ENCODE data around the gene PLVAP. TPM values are rescaled to one million over a fixed set of nuclear protein-coding genes. Genes with fewer than 3 reads are reported as not detected.
"Not testable (repeated sequence)": the region's sequence is repeated elsewhere in the genome, so short reads cannot be mapped to it uniquely, and the experiment has no call there.

The PLVAP gene
- total RNA-seq, 4 donors from 2014 or later, result 25.5 to 83.1 (median 26.6) TPM

- Histone ChIP-seq H3K27me3 (peaks cover 4% of the 10 kb centered on the region), H3K4me1 (peaks cover 8% of the 10 kb centered on the region), H3K36me3 (no peaks in the 10 kb centered on the region), H3K27ac (no peak overlapping the region), H3K4me3 (no peak overlapping the region), H3K9me3 (no peaks in the 10 kb centered on the region)
- DNase-seq (ENCODE audit: low spot score in 2 of 2), result no peak
- 79% methylated on average over 13 of the region's 13 CpGs for WGBS
- TF ChIP-seq POLR2A (IDR thresholded peaks at IDR 0.05) (no peak), POLR2AphosphoS5 (IDR thresholded peaks at IDR 0.05) (no peak), CTCF (IDR thresholded peaks at IDR 0.05) (no peak), EP300 (IDR thresholded peaks at IDR 0.05) (no peak)
These were observed 1.1 kb upstream of the PLVAP start for GRCh38 chr19:17378271-17378670.

GRCh38 chr19:17370026-17370587, 7.0 kb downstream of the PLVAP start:
- H3K36me3 ChIP-seq, result no peaks in the 10 kb centered on the region
- peaks cover 3% of the 10 kb centered on the region for H3K27me3 ChIP-seq
- H3K4me3 ChIP-seq, result no peak overlapping the region
- TF ChIP-seq EP300 (IDR thresholded peaks at IDR 0.05) (no peak), POLR2A (IDR thresholded peaks at IDR 0.05) (no peak), POLR2AphosphoS5 (IDR thresholded peaks at IDR 0.05) (no peak), CTCF (IDR thresholded peaks at IDR 0.05) (no peak)
- no peak for DNase-seq (ENCODE audit: low spot score in 2 of 2)
- WGBS, result 30% methylated on average over 8 of the region's 8 CpGs
- H3K9me3 ChIP-seq, result no peaks in the 10 kb centered on the region
- H3K4me1 ChIP-seq, result no peaks in the 10 kb centered on the region
- H3K27ac ChIP-seq, result no peak overlapping the region

GRCh38 chr19:17365361-17365760, 11.8 kb downstream of the PLVAP start:
- WGBS, result 94% methylated on average over 22 of the region's 22 CpGs
- Histone ChIP-seq H3K27me3 (peaks cover 3% of the 10 kb centered on the region), H3K4me1 (no peaks in the 10 kb centered on the region), H3K27ac (no peak overlapping the region), H3K9me3 (no peaks in the 10 kb centered on the region), H3K4me3 (no peak overlapping the region), H3K36me3 (no peaks in the 10 kb centered on the region)
- DNase-seq (ENCODE audit: low spot score in 2 of 2), result no peak
- TF ChIP-seq CTCF (IDR thresholded peaks at IDR 0.05) (no peak), POLR2AphosphoS5 (IDR thresholded peaks at IDR 0.05) (no peak), POLR2A (IDR thresholded peaks at IDR 0.05) (no peak), EP300 (IDR thresholded peaks at IDR 0.05) (no peak)

- 89% methylated on average over 20 of the region's 20 CpGs for WGBS
- not testable (repeated sequence) for DNase-seq (ENCODE audit: low spot score in 2 of 2)
These were observed 13.1 kb downstream of the PLVAP start for GRCh38 chr19:17363852-17364605.

GRCh38 chr19:17359905-17360800, 17.0 kb downstream of the PLVAP start:
- H3K9me3 ChIP-seq, result no peaks in the 10 kb centered on the region
- no peak for DNase-seq (ENCODE audit: low spot score in 2 of 2)
- H3K27ac ChIP-seq, result no peak overlapping the region
- no peaks in the 10 kb centered on the region for H3K4me1 ChIP-seq
- no peaks in the 10 kb centered on the region for H3K27me3 ChIP-seq
- no peak overlapping the region for H3K4me3 ChIP-seq
- 82% methylated on average over 5 of the region's 6 CpGs for WGBS
- no peaks in the 10 kb centered on the region for H3K36me3 ChIP-seq
- TF ChIP-seq POLR2A (IDR thresholded peaks at IDR 0.05) (no peak), POLR2AphosphoS5 (IDR thresholded peaks at IDR 0.05) (no peak), CTCF (IDR thresholded peaks at IDR 0.05) (no peak), EP300 (IDR thresholded peaks at IDR 0.05) (no peak)

More at GRCh38 chr19:17363852-17364605, 13.1 kb downstream of the PLVAP start:
- H3K9me3 ChIP-seq, H3K27ac ChIP-seq, H3K4me1 ChIP-seq, H3K36me3 ChIP-seq, H3K27me3 ChIP-seq, H3K4me3 ChIP-seq: not testable (repeated sequence)
